ELR (cell line): Measurements from ENCODE around the gene EOGT.

Source experiments
- DNase-seq: peaks from one replicate; pipeline ENCODE4 v3.0.0-alpha.2; 2015; ENCODE audit warnings: low read depth

EOGT gene

DNA sequence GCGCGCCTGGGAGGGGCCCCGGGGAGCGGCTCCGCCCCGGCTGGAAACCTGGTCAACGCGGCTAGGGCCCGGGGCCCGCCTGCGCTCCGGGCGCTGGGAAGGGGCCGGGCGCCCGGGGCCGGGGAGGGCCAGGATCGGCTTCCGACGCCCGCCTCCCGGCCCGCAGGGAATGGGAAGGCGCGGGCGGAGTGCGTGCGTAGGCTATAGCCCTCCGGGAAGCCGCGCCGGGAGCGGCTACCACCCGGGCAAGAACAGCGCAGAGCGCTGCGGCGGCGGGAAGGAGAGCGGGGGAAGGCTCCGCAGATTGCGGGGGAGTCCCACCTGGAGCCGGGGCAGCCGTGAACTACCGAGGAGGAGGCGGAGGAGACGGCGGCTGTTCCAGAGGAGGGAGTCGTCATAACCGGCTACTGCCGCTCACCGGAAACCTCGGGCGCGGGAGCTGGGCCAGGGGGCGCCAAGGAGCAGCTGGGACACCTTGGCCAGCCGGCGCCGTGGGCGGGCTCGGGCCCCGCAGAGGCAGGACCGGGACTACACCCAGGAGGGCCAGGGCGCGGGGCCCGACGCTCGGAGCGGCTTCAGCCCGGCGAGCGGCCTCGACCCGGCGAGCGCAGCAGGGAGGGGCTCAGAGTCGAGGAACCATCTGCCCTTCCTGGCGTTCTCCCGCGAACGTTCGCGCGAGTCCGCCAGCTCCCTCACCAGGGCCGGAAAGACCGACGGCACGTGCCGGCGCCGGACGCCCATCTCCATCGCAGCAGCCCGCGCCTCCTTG is at the start of gene EOGT:
EOGT (minus strand) TSS at position 432 of the 769 bp plus-strand sequence. CDS start 3,838 bp downstream, outside the sequence.
- peak; percentile 88 for DNase-seq

DNA sequence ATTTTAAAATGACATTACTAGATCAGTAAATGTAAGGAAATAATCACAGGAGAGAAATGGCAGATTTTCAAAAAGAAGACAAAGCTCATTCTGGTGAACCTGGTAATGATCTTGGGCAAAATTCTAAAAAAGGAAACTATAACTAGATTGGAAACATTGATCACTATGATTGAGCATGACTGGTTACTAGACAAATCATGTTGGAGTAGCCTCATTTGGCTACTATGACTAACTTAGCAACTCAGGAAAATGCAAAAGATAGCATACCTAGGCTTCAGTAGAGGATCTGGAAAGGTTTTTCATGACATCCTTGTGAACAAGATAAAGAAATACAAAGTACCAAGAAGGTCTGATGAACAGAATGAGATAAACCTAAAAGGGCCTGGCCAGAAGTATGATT is 46.2 kb upstream of the EOGT start:
- DNase-seq: no peak

DNA sequence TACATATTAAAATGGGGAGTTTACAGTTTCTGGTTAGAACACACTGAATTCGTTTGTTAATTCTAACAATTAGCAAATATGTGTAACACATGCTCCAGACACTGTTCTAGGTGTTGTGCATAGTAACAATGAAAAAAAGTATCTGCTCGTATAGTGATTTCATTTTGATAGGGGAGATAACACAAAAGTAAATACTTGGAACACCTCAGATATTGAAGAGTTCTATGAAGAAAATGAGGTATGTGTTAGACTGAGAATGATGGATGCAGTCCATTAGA is 45.4 kb upstream of the EOGT start:
- DNase-seq: no peak

DNA sequence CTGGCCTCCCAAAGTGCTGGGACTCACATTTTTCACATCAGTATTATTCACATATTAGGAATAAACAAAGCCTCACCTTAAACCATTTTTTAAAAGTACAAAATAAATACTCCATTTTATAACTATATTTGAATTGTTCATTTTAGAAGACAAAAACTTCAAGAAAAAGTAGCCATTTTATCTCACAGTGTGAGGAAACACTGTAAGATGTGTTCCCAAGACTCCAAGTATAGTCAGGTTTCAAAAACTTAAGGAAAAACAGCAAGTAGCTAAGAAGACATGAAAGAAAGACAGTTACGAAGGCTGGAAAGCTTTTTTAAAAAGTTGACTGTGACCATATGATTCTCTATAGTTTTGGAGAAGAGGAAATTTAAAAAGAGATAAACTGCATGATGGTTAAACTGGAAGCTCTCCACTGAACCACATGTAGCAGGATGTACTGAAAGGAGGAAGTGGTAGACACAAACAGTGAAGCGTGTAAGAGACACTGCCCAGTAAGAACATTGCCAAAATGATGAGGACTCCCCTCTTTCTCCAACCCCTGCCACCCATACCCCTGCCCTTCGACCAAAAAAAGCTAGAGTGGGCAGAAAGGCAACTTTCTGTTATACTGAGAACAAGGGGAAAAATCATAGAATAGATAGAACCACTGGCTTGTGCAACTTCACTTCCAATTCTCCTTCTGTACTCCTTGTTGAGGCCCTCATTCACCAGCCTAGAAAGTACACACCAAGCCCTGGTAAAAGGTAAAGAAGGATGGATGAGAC is 44.9 kb upstream of the EOGT start:
- no peak for DNase-seq

DNA sequence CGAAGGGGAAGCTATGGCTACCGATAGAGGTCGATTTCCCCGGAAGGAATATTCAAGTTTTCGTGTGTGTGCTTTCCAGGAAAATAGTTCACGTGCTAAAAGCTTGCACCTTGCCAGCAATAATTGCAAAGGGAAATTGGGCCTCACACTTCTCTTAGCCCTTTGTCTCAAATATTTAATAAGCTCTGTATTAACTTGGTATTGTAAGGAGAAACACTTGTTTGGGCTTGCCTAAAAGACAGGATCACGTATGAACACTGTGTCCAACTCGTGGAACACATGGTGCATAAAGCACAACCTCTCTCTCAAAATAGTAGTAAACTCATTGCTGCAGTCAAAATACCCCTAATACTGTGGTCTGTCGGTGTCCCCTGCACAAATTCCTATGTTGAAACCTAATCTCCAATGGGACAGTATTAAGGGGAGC is 39.0 kb upstream of the EOGT start:
- no peak for DNase-seq

DNA sequence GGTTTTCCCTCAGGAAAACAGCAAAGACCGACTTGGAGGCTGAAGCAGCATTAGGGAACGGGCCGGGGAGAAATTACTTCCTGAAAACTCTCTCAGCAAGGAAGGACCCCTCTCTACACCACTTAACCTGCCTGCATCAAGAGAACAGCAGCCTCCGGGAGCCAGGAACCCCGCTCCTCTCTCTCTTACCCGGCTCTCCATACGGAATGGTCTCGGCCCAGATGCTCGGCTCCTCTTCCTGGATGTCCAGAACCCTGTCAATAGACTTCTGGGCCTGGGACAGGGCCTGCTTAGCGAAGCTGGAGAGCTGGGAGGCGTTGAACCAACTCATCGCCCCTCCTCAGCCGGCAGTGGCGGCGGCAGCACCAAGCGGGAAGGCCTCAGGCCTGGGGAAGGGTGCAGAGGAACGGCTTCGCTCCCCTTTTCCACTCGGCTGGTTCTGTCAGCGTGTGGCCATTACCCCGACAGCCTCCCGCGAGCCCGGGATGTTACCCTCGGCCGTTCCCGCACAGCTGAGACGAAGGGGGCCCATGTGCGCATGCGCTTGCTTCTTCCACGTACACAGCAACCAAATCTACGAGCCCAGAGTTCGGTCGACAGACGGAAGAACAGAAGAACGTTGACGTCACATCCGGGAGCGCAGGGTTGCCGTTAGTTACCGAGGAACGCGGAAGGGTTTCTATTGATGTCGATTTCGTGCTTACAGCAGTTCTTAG is 38.4 kb upstream of the EOGT start, which contains the start of gene TMF1:
TMF1 (minus strand) TSS at position 578 of the 716 bp plus-strand sequence; CDS start at position 331, 247 bp downstream.
- peak; percentile 99 for DNase-seq

DNA sequence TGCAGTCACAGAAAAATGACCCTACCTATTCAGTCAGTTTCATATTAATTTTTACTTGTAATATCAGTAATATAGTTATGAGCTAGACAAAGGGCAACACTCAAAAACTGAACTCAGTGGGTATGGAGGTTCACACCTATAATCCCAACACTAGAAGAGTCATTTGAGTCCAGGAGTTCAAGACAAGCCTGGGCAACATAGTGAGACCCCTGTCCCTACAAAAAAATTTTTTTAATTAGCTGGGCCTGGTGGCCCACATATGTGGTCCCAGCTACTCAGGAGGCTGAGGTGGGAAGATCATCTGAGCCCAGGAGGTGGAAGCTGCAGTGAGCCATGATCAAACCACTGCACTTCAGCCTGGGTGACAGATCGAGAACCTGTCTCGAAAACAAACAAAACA is 35.5 kb upstream of the EOGT start:
- DNase-seq: no peak

DNA sequence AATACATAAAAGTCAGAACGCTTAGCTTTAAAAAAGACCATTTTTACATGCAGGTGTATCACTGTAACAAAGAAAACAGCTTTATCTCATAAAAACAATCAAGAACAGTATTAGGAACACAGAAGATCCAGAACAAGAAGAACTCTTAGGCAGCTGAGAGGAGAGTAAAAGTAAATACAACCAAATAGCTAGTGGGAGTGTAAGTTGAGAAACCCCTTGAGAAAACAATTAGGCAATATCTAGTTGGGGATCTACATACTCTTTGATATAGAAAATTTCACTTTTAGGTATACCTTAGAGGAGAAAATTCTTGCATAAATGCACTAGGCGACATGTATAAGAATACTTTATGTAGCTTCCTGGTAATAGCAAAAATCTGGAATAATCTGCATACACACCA is 31.1 kb upstream of the EOGT start:
- no peak for DNase-seq

DNA sequence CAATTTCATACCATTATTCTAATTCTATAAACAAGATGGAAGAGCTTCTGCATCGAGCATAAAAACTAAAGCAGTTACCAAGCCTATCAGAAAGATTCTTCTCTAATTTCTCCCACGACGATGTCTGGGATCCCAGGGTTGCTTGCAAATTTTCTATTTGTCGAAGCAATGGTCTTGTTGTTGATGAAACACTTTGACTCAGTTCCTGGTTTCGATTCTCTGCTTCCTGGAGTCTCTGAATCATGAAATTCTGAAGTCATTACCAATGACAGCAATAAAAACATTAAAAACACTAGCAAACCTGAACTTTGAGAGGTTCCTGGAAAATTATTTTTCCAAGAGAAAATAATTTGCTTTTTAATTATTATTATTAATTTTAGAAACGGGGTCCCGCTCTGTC is 20.0 kb upstream of the EOGT start:
- DNase-seq: peak; percentile 94

DNA sequence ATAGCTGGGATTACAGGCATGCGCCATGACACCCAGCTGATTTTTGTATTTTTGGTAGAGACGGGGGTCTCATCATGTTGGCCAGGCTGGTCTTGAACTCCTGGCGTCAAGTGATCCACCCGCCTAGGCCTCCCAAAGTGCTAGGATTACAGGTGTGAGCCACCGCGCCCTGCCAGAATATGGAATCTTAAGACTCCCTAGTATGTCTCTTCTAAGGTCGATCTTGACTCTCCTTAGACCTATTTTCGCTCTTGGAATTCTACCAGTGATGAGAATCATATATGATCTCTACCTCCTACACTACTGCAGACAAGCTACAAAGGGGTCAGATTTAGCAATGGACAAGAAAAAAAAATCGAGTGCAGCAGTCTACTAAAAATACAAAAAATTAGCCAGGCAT is 19.3 kb upstream of the EOGT start:
- no peak for DNase-seq

DNA sequence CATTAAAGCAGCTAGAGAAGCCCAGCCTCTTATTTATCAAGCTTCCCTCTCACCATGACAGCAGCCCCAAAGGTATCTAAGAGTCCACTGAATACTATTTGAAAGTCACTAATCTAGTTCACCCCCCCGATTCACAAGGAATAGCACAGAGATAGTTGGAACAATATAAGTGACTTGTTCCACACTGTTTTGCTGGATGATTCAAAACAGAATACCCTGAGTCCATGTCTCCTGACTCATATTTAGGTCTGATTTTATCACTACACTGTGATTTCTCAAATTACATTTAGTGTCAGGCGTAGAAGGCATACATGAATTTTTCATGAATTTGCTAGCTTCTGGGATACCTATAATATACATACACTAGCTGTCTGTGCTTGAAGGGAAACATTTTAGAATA is 18.7 kb upstream of the EOGT start:
- peak; percentile 89 for DNase-seq

DNA sequence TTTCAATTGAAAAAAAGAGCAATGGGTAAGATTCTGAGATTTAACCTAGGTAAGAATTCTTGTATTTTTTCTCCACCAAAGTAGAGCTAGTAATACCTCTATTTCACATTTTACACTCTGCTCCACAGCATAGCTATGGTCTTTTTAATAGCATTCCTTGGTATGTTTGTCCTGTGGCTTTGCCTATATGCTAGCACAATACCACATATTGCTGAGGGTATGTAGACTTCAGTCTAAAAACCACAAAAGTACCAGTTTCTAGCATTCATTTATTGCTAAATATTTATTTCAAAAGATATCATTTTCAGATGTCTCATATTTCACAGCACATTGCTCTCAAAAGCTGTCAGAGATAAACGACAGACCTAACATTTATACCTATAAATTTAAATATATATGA is 18.2 kb upstream of the EOGT start:
- DNase-seq: peak; percentile 11

DNA sequence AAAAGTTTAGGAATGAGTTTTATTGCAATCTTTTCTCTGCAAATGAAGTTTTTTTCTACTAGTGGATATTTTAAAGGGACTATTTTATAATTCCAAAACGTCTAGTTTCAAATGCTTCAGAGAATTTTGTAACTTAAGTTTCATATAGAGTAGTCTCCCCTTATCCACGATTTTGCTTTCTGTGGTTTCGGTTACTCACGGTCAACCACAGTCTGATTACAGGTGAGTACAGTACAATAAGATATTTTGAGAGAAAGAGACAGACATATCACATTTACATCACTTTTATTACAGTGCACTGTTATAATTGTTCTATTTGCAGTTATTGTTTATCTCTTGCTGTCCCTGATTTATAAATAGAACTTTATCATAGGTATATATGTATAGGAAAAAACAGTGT is 7.4 kb upstream of the EOGT start:
- DNase-seq: no peak

DNA sequence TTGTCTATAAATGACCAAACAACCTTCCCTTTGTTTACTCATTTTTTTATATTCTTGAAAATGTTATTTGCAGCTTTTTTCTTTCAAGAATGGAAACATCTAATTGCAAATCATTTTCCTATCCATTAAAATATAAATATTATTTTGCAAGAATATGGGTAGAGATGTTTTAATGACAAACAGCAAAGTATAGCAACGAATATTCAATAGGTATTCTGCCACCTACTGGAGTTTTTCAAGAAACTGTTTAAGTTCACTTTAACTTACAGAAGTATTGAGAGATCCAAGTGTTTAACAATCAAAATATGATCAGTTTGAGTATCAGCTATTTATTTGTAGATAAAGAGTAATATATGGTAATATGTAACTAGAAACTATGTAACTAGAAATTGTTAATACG is 6.9 kb upstream of the EOGT start:
- peak; percentile 26 for DNase-seq

DNA sequence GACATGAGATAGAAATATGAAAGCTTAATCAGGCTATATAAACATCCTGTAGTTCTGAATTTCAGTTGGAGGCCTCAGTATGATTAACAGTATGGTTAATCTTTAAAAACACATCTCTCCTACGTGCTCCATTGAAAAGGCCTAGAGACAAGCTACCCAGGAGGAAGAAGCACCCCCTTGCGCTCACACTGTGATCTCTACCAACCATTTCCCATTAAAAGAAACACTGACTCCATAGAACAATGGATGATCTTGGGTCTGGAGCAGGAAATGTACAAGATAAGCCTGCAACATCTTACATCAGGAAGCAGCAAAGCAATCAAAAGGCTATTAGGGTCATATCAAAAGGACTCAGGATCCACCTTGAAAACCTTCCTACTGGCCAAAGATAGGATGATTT is 3.4 kb upstream of the EOGT start:
- DNase-seq: no peak

DNA sequence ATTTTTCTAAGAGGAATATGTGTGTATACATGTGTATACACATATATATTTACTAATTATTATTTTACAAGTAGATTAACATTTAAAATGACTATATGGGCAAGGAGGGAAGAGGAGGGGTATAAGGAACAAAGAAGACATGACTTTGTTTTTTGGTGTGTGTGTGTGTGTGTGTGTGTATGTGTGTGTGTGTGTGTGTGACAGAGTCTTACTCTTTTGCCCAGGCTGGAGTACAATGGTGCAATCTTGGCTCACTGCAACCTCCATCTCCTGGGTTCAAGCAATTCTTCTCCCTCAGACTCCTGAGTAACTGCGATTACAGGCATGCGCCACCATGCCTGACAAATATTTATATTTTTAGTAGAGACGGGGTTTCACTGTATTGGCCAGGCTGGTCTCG is 2.6 kb upstream of the EOGT start:
- no peak for DNase-seq

DNA sequence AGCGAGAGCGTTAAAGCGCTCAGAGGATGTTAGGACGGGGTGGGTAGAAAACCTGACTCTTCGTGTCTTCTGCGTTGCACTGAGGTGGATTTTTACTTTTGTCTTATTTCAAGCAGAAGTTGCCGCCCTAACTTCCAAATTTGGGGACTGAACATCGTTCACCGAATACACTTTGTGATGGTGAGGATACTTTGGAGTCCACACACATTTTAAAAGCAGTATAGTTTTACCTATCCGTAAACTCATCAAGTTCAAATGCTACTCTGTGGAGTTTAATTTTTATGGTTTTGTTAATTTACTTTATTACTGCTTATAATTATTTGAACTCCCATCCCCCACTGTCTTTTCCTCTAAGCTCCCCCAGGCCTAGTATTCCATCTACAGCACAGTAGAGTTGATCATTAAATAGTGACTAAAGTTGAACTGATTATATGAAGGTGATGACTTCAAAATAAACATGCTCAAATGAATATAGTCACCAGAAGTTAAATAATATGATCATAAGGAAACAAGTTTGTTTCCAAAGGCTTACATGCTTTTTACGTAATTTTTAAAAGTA is 617 bp upstream of the EOGT start:
- peak; percentile 18 for DNase-seq

DNA sequence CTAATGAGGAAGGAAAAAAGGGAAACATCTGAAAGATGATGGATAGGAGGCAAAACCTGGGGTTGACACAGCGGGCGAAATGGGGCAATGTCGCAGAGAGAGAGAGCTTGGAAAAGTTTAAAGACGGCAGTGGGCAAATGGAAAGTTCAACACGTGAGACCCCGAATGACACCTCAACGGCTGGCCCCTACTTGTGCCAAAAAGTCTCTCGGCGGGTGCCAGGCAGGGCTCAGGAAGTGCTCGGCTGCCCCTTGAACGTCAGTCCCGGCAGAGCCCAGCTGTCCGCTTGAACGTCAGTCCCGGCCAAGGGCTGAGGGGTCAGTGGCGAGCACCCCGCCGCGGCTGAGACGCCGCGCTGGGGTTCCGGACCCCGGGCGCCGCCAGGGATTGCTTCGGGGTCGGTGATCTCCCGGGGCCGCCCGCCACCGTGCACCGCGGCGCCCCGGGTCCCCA is 658 bp downstream of the EOGT start:
- DNase-seq: peak; percentile 68

DNA sequence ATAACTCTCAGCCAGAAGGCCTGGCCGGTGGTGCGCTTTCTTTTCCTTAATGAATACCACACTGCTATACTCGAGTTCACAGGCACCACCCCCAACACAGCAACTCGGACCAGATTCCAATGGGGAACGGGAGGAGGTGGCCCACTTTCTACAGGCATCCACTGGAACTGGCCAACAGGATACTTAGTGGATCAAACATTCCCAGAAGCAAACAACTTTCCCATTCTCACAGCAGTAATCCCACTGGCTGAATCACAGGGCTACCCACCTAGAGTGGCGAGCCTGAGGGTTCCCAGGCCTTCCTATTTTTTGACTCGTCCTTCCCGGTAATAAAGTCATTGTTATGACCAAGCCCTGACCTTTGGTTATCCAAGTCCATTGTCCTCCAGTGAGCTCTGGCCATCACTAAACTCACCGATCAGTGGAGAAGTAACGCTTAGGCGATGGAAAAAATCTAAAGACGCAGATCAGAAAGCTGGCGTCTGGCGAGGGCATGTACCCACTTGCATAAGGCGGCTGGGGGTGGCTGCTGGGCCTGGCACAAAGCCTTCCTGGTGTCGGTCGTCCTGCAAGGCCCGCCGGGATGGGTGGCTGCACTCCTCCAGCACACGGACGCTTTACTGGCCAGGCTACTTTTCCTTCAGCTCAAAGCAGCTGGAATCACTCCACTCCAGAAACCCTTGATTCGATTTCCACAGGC is 1.2 kb downstream of the EOGT start:
- peak; percentile 37 for DNase-seq

DNA sequence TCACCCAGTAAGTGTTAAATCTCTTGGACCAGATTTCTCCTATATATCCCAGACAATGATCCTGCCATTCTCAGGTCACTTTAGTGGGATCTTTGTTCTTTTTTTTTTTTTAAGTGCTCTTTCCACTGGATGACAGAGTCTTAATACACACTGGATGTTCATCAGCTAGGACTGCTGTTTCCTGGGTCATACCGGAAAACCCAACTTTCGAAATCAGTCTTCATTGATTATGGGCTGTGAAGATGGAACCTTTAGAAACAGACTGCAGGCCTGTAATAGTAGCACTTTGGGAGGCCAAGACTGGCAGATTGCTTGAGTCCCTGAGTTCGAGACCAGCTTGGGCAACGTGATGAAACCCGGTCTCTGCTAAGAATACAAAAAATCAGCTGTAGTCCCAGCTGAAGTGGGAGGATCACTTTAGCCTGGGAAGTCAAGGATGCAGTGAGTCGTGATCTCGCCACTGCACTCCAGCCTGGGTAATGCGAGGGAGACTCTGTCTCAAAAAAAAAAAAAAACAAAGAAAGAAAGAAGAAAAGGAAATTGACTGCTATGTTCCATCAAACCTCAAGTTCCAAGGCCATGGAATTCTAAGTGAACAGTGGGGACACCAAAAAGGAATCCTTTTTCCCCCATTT is 2.3 kb downstream of the EOGT start:
- DNase-seq: peak; percentile 34
